ENCODE measurements around the gene RBSN. TPM values are rescaled to one million over a fixed set of nuclear protein-coding genes. Genes with fewer than 3 reads are reported as not detected.
"Not testable (repeated sequence)": the region's sequence is repeated elsewhere in the genome, so short reads cannot be mapped to it uniquely, and the experiment has no call there.

The RBSN gene
- total RNA-seq, result 10 to 100 TPM; 24.7 to 42.7 (median 34.4) TPM
- total RNA-seq (2013), result 22.3 TPM
- 11.0 to 66.7 (median 42.1) reads per million in 29 experiments for total RNA-seq

- no peaks in the 10 kb centered on the region for H3K9me3 ChIP-seq
- H3K36me3 Mint-ChIP-seq, result peaks cover 22% of the 10 kb centered on the region
- no peaks in the 10 kb centered on the region for H3K27me3 Mint-ChIP-seq
- no peaks in the 10 kb centered on the region for H3K9me3 Mint-ChIP-seq
- H3K27me3 ChIP-seq (replicated peaks in 1 of 2; ENCODE audit: control insufficient read depth in 2 of 2, extremely low read depth in 1 of 2, insufficient read depth in 2 of 2, low read length in 1 of 2), result peaks cover 0 to 3% of the 10 kb centered on the region in 2 experiments
- H3K36me3 ChIP-seq (ENCODE audit: control insufficient read depth in 2 of 2, extremely low read depth in 1 of 2, insufficient read depth in 1 of 2, low read length in 1 of 2), result peaks cover 3 to 31% of the 10 kb centered on the region in 2 donors
- peaks cover 25 to 30% (median 29%) of the 10 kb centered on the region in 3 donors for H3K4me1 Mint-ChIP-seq
- peak within 1 kb of the TSS; percentile 89 to 94 for H3K27ac Mint-ChIP-seq
- ChIA-PET POLR2A (interaction anchor here (0.6 to 0.9 kb wide), 8 partner anchors 27 to 1166 kb away, joined by 3 to 5 read pairs (median 3); partner anchors contain the start of genes CAPN7 (in 1 of the 2), DPH3 (in 1 of the 2) and MRPS25 (in 1 of the 2)), CTCF (interaction anchor here (0.5 to 2.2 kb wide), 10 partner anchors 21 to 1166 kb away, joined by 3 to 6 read pairs (median 4); partner anchors contain the start of genes CAPN7 (in 1 of the 2), CCDC174 (in 1 of the 2), DPH3 (in 1 of the 2) and OXNAD1 (in 1 of the 2))
- ATAC-seq (replicated peaks in 1 of 4), result peak; percentile 81 to 85 (median 84)
- peak; percentile 89 to 97 (median 94) for DNase-seq
- peak within 1 kb of the TSS; percentile 97 for H3K27ac ChIP-seq (ENCODE audit: low read length)
- H3K4me3 Mint-ChIP-seq, result peak within 1 kb of the TSS; percentile 87 to 94 (median 90)
- peaks cover 5 to 23% of the 10 kb centered on the region in 2 experiments for H3K4me1 ChIP-seq (ENCODE audit: control insufficient read depth in 1 of 2, extremely low read depth in 1 of 2, insufficient read depth in 2 of 2, low read length in 2 of 2)
- under 1% methylated on average over 67 of the region's 72 CpGs for WGBS (ENCODE audit: insufficient coverage)
- peak within 1 kb of the TSS; percentile 89 to 93 for H3K4me3 ChIP-seq (ENCODE audit: control insufficient read depth in 1 of 2, extremely low read depth in 1 of 2, low read length in 1 of 2)
These were observed at the start of gene RBSN for GRCh38 chr3:15098503-15099363. Gene RBSN (minus strand): TSS chr3:15099148. CDS start chr3:15096120, 3,028 bp downstream.

DNA sequence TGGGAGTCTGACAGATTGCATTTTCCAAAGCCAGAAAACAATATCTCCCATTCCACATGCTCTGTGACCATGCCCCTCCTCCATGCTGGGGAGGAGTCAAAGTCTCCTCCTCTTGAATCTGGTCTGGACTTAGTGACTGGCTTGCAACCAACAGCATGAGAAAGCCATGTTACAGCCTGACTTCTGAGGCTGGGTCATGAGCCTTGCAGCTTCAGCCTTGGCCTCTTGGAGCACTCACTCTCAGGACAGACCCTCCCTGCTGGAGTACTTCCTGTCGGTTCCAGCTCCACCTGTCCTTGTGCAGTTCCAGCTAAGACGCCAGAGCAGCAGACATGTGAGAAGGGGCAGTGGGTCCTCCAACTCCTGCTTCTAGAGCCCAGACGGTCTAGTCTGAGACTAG is 49.7 kb upstream of the RBSN start:
- no peak overlapping the region for H3K27ac ChIP-seq (ENCODE audit: low read length)
- no peaks in the 10 kb centered on the region for H3K9me3 ChIP-seq
- no peak for DNase-seq
- Mint-ChIP-seq H3K27me3 (peaks cover 19 to 31% of the 10 kb centered on the region in 2 donors), H3K36me3 (no peaks in the 10 kb centered on the region), H3K4me3 (no peak overlapping the region), H3K27ac (no peak overlapping the region), H3K4me1 (no peaks in the 10 kb centered on the region), H3K9me3 (no peaks in the 10 kb centered on the region)
- CTCF ChIA-PET, result no interaction called here
- no peaks in the 10 kb centered on the region for H3K4me1 ChIP-seq (ENCODE audit: control insufficient read depth in 1 of 2, extremely low read depth in 1 of 2, insufficient read depth in 2 of 2, low read length in 2 of 2)
- no peaks in the 10 kb centered on the region for H3K36me3 ChIP-seq (ENCODE audit: control insufficient read depth in 2 of 2, extremely low read depth in 1 of 2, insufficient read depth in 1 of 2, low read length in 1 of 2)
- no peak overlapping the region for H3K4me3 ChIP-seq (ENCODE audit: control insufficient read depth in 1 of 2, extremely low read depth in 1 of 2, low read length in 1 of 2)
- POLR2A ChIA-PET, result no interaction called here
- WGBS (ENCODE audit: insufficient coverage), result 65% methylated on average over 2 of the region's 3 CpGs
- ATAC-seq (replicated peaks in 1 of 4), result no peak
- H3K27me3 ChIP-seq (replicated peaks in 1 of 2; ENCODE audit: control insufficient read depth in 2 of 2, extremely low read depth in 1 of 2, insufficient read depth in 2 of 2, low read length in 1 of 2), result peaks cover 0 to 7% of the 10 kb centered on the region in 2 experiments

- ATAC-seq (replicated peaks in 1 of 4); H3K36me3 Mint-ChIP-seq; H3K36me3 ChIP-seq (ENCODE audit: control insufficient read depth in 2 of 2, extremely low read depth in 1 of 2, insufficient read depth in 1 of 2, low read length in 1 of 2); H3K4me1 ChIP-seq (ENCODE audit: control insufficient read depth in 1 of 2, extremely low read depth in 1 of 2, insufficient read depth in 2 of 2, low read length in 2 of 2); H3K27ac ChIP-seq (ENCODE audit: low read length); H3K27me3 ChIP-seq (replicated peaks in 1 of 2; ENCODE audit: control insufficient read depth in 2 of 2, extremely low read depth in 1 of 2, insufficient read depth in 2 of 2, low read length in 1 of 2); H3K9me3 ChIP-seq; H3K4me3 Mint-ChIP-seq; DNase-seq; CTCF ChIA-PET; H3K27ac Mint-ChIP-seq; H3K4me1 Mint-ChIP-seq; H3K9me3 Mint-ChIP-seq; H3K4me3 ChIP-seq (ENCODE audit: control insufficient read depth in 1 of 2, extremely low read depth in 1 of 2, low read length in 1 of 2); POLR2A ChIA-PET: not testable (repeated sequence)
- 67% methylated on average over 4 of the region's 4 CpGs for WGBS (ENCODE audit: insufficient coverage)
- H3K27me3 Mint-ChIP-seq, result peaks cover 13 to 22% of the 10 kb centered on the region in 2 donors
These were observed 37.9 kb upstream of the RBSN start for GRCh38 chr3:15136885-15137284.

- not testable (repeated sequence) for H3K4me3 Mint-ChIP-seq
These were observed 36.0 kb upstream of the RBSN start for GRCh38 chr3:15134968-15135367.

GRCh38 chr3:15128403-15128802 is 29.5 kb upstream of the RBSN start:
- H3K9me3 ChIP-seq; DNase-seq; H3K4me1 Mint-ChIP-seq; H3K4me3 Mint-ChIP-seq; H3K4me3 ChIP-seq (ENCODE audit: control insufficient read depth in 1 of 2, extremely low read depth in 1 of 2, low read length in 1 of 2); H3K9me3 Mint-ChIP-seq; ATAC-seq (replicated peaks in 1 of 4); H3K27me3 ChIP-seq (replicated peaks in 1 of 2; ENCODE audit: control insufficient read depth in 2 of 2, extremely low read depth in 1 of 2, insufficient read depth in 2 of 2, low read length in 1 of 2); H3K27ac Mint-ChIP-seq; POLR2A ChIA-PET; H3K36me3 Mint-ChIP-seq; CTCF ChIA-PET; H3K36me3 ChIP-seq (ENCODE audit: control insufficient read depth in 2 of 2, extremely low read depth in 1 of 2, insufficient read depth in 1 of 2, low read length in 1 of 2); H3K27ac ChIP-seq (ENCODE audit: low read length); H3K4me1 ChIP-seq (ENCODE audit: control insufficient read depth in 1 of 2, extremely low read depth in 1 of 2, insufficient read depth in 2 of 2, low read length in 2 of 2): not testable (repeated sequence)
- WGBS (ENCODE audit: insufficient coverage), result no CpG with 5 or more reads among the region's 4 CpGs
- peaks cover 8 to 19% of the 10 kb centered on the region in 2 donors for H3K27me3 Mint-ChIP-seq

More at GRCh38 chr3:15134968-15135367, 36.0 kb upstream of the RBSN start:
- H3K36me3 Mint-ChIP-seq; H3K9me3 Mint-ChIP-seq; H3K4me1 Mint-ChIP-seq; POLR2A ChIA-PET; H3K27me3 ChIP-seq (replicated peaks in 1 of 2; ENCODE audit: control insufficient read depth in 2 of 2, extremely low read depth in 1 of 2, insufficient read depth in 2 of 2, low read length in 1 of 2); H3K27ac ChIP-seq (ENCODE audit: low read length); H3K36me3 ChIP-seq (ENCODE audit: control insufficient read depth in 2 of 2, extremely low read depth in 1 of 2, insufficient read depth in 1 of 2, low read length in 1 of 2); H3K27ac Mint-ChIP-seq; H3K9me3 ChIP-seq; ATAC-seq (replicated peaks in 1 of 4); H3K4me3 ChIP-seq (ENCODE audit: control insufficient read depth in 1 of 2, extremely low read depth in 1 of 2, low read length in 1 of 2); DNase-seq; H3K4me1 ChIP-seq (ENCODE audit: control insufficient read depth in 1 of 2, extremely low read depth in 1 of 2, insufficient read depth in 2 of 2, low read length in 2 of 2); CTCF ChIA-PET: not testable (repeated sequence)
- peaks cover 13 to 22% of the 10 kb centered on the region in 2 donors for H3K27me3 Mint-ChIP-seq
- WGBS (ENCODE audit: insufficient coverage), result 100% methylated on average over 1 of the region's 2 CpGs

DNA sequence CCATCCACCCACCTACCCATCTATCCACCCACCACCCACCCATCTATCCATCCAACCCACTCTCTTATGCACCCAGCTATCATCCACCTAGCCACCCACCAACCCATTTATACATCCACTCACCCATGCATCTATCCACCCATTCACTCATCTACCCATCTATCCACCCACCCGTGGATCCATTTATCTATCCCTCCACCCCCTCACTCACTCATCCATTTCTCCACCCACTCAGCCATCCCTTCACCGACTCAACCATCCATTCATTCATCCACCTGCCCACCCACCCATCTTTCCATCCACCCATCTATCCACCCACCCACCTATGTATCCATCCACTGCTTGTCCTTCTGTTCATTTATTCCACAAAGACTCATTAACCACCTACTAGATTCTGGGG is 28.0 kb upstream of the RBSN start:
- ATAC-seq (replicated peaks in 1 of 4); H3K27ac ChIP-seq (ENCODE audit: low read length); H3K4me1 ChIP-seq (ENCODE audit: control insufficient read depth in 1 of 2, extremely low read depth in 1 of 2, insufficient read depth in 2 of 2, low read length in 2 of 2); H3K27me3 ChIP-seq (replicated peaks in 1 of 2; ENCODE audit: control insufficient read depth in 2 of 2, extremely low read depth in 1 of 2, insufficient read depth in 2 of 2, low read length in 1 of 2); DNase-seq; H3K9me3 Mint-ChIP-seq; H3K4me3 ChIP-seq (ENCODE audit: control insufficient read depth in 1 of 2, extremely low read depth in 1 of 2, low read length in 1 of 2); CTCF ChIA-PET; POLR2A ChIA-PET; H3K9me3 ChIP-seq; H3K36me3 ChIP-seq (ENCODE audit: control insufficient read depth in 2 of 2, extremely low read depth in 1 of 2, insufficient read depth in 1 of 2, low read length in 1 of 2); H3K4me1 Mint-ChIP-seq; H3K27ac Mint-ChIP-seq; H3K36me3 Mint-ChIP-seq; H3K4me3 Mint-ChIP-seq: not testable (repeated sequence)
- peaks cover 8 to 17% of the 10 kb centered on the region in 2 donors for H3K27me3 Mint-ChIP-seq
- WGBS (ENCODE audit: insufficient coverage), result no CpG with 5 or more reads among the region's 2 CpGs

Data from T-cell (primary cell).